ENCODE results near the gene GNL1.

GNL1 gene

GRCh38 chr6:30555816-30556065 lies 548 bp downstream of the GNL1 start:
- H3K4me2 ChIP-seq (ENCODE audit: low read depth, low read length, poor library complexity, severe bottlenecking) = peak overlapping the region; percentile 69
- peak overlapping the region; percentile 79 for H3K9ac ChIP-seq (ENCODE audit: low read length)
- H3F3A ChIP-seq (ENCODE audit: insufficient read depth) = peaks cover 13% of the 10 kb centered on the region; the same call in 1 of the 2 replicates
- no peaks in the 10 kb centered on the region for H3K9me3 ChIP-seq (ENCODE audit: insufficient read depth, low read length)
- no peaks in the 10 kb centered on the region for H3K27me3 ChIP-seq (ENCODE audit: low read length)
- H3K4me3 ChIP-seq (ENCODE audit: insufficient read depth, low read length, poor library complexity, severe bottlenecking) = peak overlapping the region; percentile 81
- no peak for TF ChIP-seq EZH2phosphoT487 (conservative IDR thresholded peaks at IDR 0.05; ENCODE audit: low read length)
- TF ChIP-seq CTCF (IDR thresholded peaks at IDR 0.05; ENCODE audit: insufficient read depth, low read length, poor library complexity, severe bottlenecking) = no peak
- peaks cover 3% of the 10 kb centered on the region; the same call in 1 of the 2 replicates for H4K20me1 ChIP-seq (ENCODE audit: low read depth, low read length)
- no peaks in the 10 kb centered on the region for H3K9me2 ChIP-seq (replicated peaks; ENCODE audit: insufficient read depth, low read length)
- H3K79me2 ChIP-seq (ENCODE audit: insufficient read depth, low read length) = peaks cover 42% of the 10 kb centered on the region
- peak overlapping the region; percentile 82 for H3K27ac ChIP-seq (ENCODE audit: low read depth, low read length)
- peak overlapping the region; percentile 82 for H2AFZ ChIP-seq (ENCODE audit: low read depth, low read length, severe bottlenecking)
- peaks cover 19% of the 10 kb centered on the region; the same call in 1 of the 2 replicates for H3K36me3 ChIP-seq (ENCODE audit: low read length)

- peaks cover 41% of the 10 kb centered on the region for H3K79me2 ChIP-seq (ENCODE audit: insufficient read depth, low read length)
- TF ChIP-seq EZH2phosphoT487 (conservative IDR thresholded peaks at IDR 0.05; ENCODE audit: low read length) (no peak), CTCF (IDR thresholded peaks at IDR 0.05; ENCODE audit: insufficient read depth, low read length, poor library complexity, severe bottlenecking) (no peak)
- peak overlapping the region; percentile 81 for H3K4me3 ChIP-seq (ENCODE audit: insufficient read depth, low read length, poor library complexity, severe bottlenecking)
- peak overlapping the region; percentile 82 for H2AFZ ChIP-seq (ENCODE audit: low read depth, low read length, severe bottlenecking)
- peaks cover 21% of the 10 kb centered on the region; the same call in 1 of the 2 replicates for H3K36me3 ChIP-seq (ENCODE audit: low read length)
- H3K9me3 ChIP-seq (ENCODE audit: insufficient read depth, low read length) = no peaks in the 10 kb centered on the region
- H4K20me1 ChIP-seq (ENCODE audit: low read depth, low read length) = peaks cover 3% of the 10 kb centered on the region; the same call in 1 of the 2 replicates
- H3F3A ChIP-seq (ENCODE audit: insufficient read depth) = peaks cover 13% of the 10 kb centered on the region; the same call in 1 of the 2 replicates
- peak overlapping the region; percentile 82 for H3K27ac ChIP-seq (ENCODE audit: low read depth, low read length)
- no peaks in the 10 kb centered on the region for H3K27me3 ChIP-seq (ENCODE audit: low read length)
- peak overlapping the region; percentile 79 for H3K9ac ChIP-seq (ENCODE audit: low read length)
- H3K4me2 ChIP-seq (ENCODE audit: low read depth, low read length, poor library complexity, severe bottlenecking) = peak overlapping the region; percentile 69
- H3K9me2 ChIP-seq (replicated peaks; ENCODE audit: insufficient read depth, low read length) = no peaks in the 10 kb centered on the region
Measured at GRCh38 chr6:30554962-30555815, 1.1 kb downstream of the GNL1 start.

- Histone ChIP-seq H3K9me3 (ENCODE audit: insufficient read depth, low read length) (no peaks in the 10 kb centered on the region), H3K4me3 (ENCODE audit: insufficient read depth, low read length, poor library complexity, severe bottlenecking) (peak overlapping the region; percentile 81), H4K20me1 (ENCODE audit: low read depth, low read length) (peaks cover 3% of the 10 kb centered on the region; the same call in 1 of the 2 replicates), H3K9me2 (replicated peaks; ENCODE audit: insufficient read depth, low read length) (no peaks in the 10 kb centered on the region), H3F3A (ENCODE audit: insufficient read depth) (peaks cover 9% of the 10 kb centered on the region; the same call in 1 of the 2 replicates), H3K27ac (ENCODE audit: low read depth, low read length) (no peak overlapping the region), H2AFZ (ENCODE audit: low read depth, low read length, severe bottlenecking) (no peak overlapping the region), H3K4me2 (ENCODE audit: low read depth, low read length, poor library complexity, severe bottlenecking) (peak overlapping the region; percentile 69), H3K36me3 (ENCODE audit: low read length) (peaks cover 20% of the 10 kb centered on the region; the same call in 1 of the 2 replicates), H3K27me3 (ENCODE audit: low read length) (no peaks in the 10 kb centered on the region), H3K79me2 (ENCODE audit: insufficient read depth, low read length) (peaks cover 36% of the 10 kb centered on the region), H3K9ac (ENCODE audit: low read length) (peak overlapping the region; percentile 79)
- TF ChIP-seq EZH2phosphoT487 (conservative IDR thresholded peaks at IDR 0.05; ENCODE audit: low read length) (no peak), CTCF (IDR thresholded peaks at IDR 0.05; ENCODE audit: insufficient read depth, low read length, poor library complexity, severe bottlenecking) (no peak)
Measured at GRCh38 chr6:30554404-30554803, 1.9 kb downstream of the GNL1 start.

Measured in SU-DHL-6 (cell line).